CD4-positive, alpha-beta T cell (primary cell): ENCODE data around the gene SYT6. TPM values are rescaled to one million over a fixed set of nuclear protein-coding genes. Genes with fewer than 3 reads are reported as not detected.
"Not testable (repeated sequence)": the region's sequence is repeated elsewhere in the genome, so short reads cannot be mapped to it uniquely, and the experiment has no call there.

Source experiments
- ATAC-seq: fragments of 200-7000 bp; cut with Tn5 transposase; one replicate; pipeline ENCODE4 v1.10.0; 2022; ENCODE audit warnings: mild to moderate bottlenecking; ENCODE audit not compliant: poor library complexity
- CTCF ChIA-PET: fragments of 350-600 bp; sonication (Branson Sonifier 250); formaldehyde crosslinking; loops from one replicate; lab custom pipeline; 2021; ENCODE audit warnings: antibody characterized with exemption, inconsistent platforms; lab: Charles Lee
- POLR2A ChIA-PET: fragments of 350-600 bp; sonication (Branson Sonifier 250); formaldehyde crosslinking; loops from one replicate; lab custom pipeline; 2021; ENCODE audit warnings: antibody characterized with exemption, inconsistent platforms; lab: Charles Lee
- DNase-seq, 14 experiments: peaks; one replicate each; pipeline ENCODE4 v3.0.0-alpha.2; 2013 to 2020; ENCODE audit warnings: mixed read lengths in 2 of 14
- H3K27ac ChIP-seq, 2 donors: one replicate each; pipeline versions ENCODE4 v1.5.1 to v1.7.0; 2013; ENCODE audit warnings: low read length in 2 of 2, low read depth in 1 of 2, mild to moderate bottlenecking in 1 of 2
- H3K27me3 ChIP-seq, 2 experiments: 1 replicate in 1 of 2; 2 replicates in 1 of 2; pipeline versions ENCODE4 v1.6.1 to v1.7.0; 2013; ENCODE audit warnings: low read length in 2 of 2, control low read depth in 1 of 2, mild to moderate bottlenecking in 1 of 2, moderate library complexity in 1 of 2; ENCODE audit not compliant: insufficient read depth in 2 of 2, control insufficient read depth in 1 of 2
- H3K36me3 ChIP-seq: one replicate; pipeline ENCODE4 v1.6.1; 2013; ENCODE audit warnings: low read length, control low read depth; ENCODE audit not compliant: insufficient read depth
- H3K4me1 ChIP-seq: one replicate; pipeline ENCODE4 v1.6.1; 2013; ENCODE audit warnings: low read length, control low read depth; ENCODE audit not compliant: insufficient read depth
- H3K4me3 ChIP-seq: one replicate; pipeline ENCODE4 v1.5.1; 2013; ENCODE audit warnings: mild to moderate bottlenecking, low read length, moderate library complexity
- H3K9me3 ChIP-seq, 2 experiments: 1 replicate in 1 of 2; 2 replicates in 1 of 2; pipeline versions ENCODE4 v1.6.1 to v1.7.0; 2013; ENCODE audit warnings: low read length in 2 of 2, mild to moderate bottlenecking in 2 of 2, control low read depth in 1 of 2, moderate library complexity in 1 of 2; ENCODE audit not compliant: control insufficient read depth in 1 of 2, insufficient read depth in 1 of 2
- H3K27ac Mint-ChIP-seq: one replicate; pipeline ENCODE4 v1.8.0; 2020; ENCODE audit warnings: mixed read lengths
- H3K27me3 Mint-ChIP-seq: one replicate; pipeline ENCODE4 v1.8.0; 2021; ENCODE audit warnings: mixed read lengths
- H3K36me3 Mint-ChIP-seq: one replicate; pipeline ENCODE4 v1.8.0; 2021; ENCODE audit warnings: low read depth, mixed read lengths
- H3K4me1 Mint-ChIP-seq: one replicate; pipeline ENCODE4 v1.8.0; 2021; ENCODE audit warnings: low read depth, mixed read lengths
- H3K4me3 Mint-ChIP-seq: one replicate; pipeline ENCODE4 v1.8.0; 2020; ENCODE audit warnings: mild to moderate bottlenecking, mixed read lengths
- H3K9me3 Mint-ChIP-seq: one replicate; pipeline ENCODE4 v1.8.0; 2020; ENCODE audit warnings: mixed read lengths
- intact Hi-C, 2 experiments: fragments of 100-400 bp; cut with DNase I in 1 of 2; cut with micrococcal nuclease in 1 of 2; formaldehyde crosslinking; loops; one replicate each; pipeline versions ENCODE4 v1.15.1 to v1.9.0; 2023 to 2025; cut with DNase I, micrococcal nuclease
- total RNA-seq, 174 experiments: library from RNA in 2 of 174; stranded (reverse) in 2 of 174; gene quantifications; one replicate each; pipeline ENCODE4 v1.2.3 and lab custom pipeline; 2021 to 2026
- TF ChIP-seq, protein P1 (sequence below): fragments of 200-600 bp; IDR thresholded peaks from one replicate; pipeline ENCODE4 v1.8.0; 2022; ENCODE audit warnings: antibody characterized with exemption, mild to moderate bottlenecking

SYT6 gene
- total RNA-seq, 2 experiments from 2014 or later = not detected

DNA sequence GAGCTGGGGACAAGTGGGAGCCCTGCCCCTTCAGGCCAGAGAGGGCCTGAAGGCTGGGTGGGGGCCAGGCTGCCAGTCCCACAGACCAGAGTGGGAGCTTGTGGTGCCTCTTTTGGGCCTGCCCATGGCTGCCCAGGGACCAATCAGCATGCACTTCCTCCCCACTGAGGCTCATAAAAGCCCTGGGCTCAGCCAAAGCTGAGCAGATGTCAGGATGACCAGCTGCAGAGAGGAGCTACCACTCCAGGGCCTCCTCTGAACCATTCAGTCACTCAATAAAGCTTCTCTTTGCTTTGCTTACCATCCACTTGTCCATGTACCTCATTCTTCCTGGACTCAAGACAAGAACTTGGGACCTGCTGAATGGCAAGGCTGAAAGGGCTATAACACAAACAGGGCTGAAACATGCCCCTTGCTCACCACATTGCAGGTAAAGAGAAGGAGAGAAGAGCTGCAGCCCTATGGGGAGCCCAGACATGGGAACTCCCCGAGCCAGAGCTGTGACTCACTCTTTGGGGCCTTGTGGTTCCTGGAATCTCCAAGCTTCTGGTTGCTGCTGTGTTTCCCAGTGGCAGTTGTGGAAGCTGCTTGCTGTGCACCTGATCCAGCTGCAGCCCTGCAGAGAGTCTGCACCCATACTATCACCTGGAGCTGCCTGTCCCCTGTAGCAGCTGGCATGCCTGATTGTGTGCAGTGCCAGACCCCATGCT lies 92.4 kb downstream of the SYT6 start:
- Mint-ChIP-seq H3K27me3 (peaks cover 6% of the 10 kb centered on the region), H3K27ac (no peak overlapping the region)

GRCh38 chr1:114058236-114058635 lies 95.4 kb downstream of the SYT6 start:
- H3K27me3 Mint-ChIP-seq, intact Hi-C loops, H3K36me3 Mint-ChIP-seq, H3K27me3 ChIP-seq, H3K9me3 Mint-ChIP-seq, H3K4me3 Mint-ChIP-seq, CTCF ChIA-PET, ATAC-seq, POLR2A ChIA-PET, H3K4me1 Mint-ChIP-seq, H3K27ac Mint-ChIP-seq, H3K4me3 ChIP-seq, H3K4me1 ChIP-seq, H3K27ac ChIP-seq, H3K36me3 ChIP-seq, DNase-seq: not testable (repeated sequence)
- peaks cover 0 to 14% of the 10 kb centered on the region in 2 experiments for H3K9me3 ChIP-seq

More for the DNA sequence above, 92.4 kb downstream of the SYT6 start:
- ChIA-PET CTCF (no interaction called here), POLR2A (no interaction called here)
- intact Hi-C loops = no loop called here
- Histone ChIP-seq H3K27me3 (no peaks in the 10 kb centered on the region), H3K27ac (no peak overlapping the region), H3K4me3 (no peak overlapping the region), H3K9me3 (peaks cover 0 to 12% of the 10 kb centered on the region in 2 experiments), H3K4me1 (no peaks in the 10 kb centered on the region), H3K36me3 (no peaks in the 10 kb centered on the region)
- Mint-ChIP-seq H3K9me3 (no peaks in the 10 kb centered on the region), H3K4me1 (no peaks in the 10 kb centered on the region), H3K4me3 (no peak overlapping the region), H3K36me3 (no peaks in the 10 kb centered on the region)
- TF ChIP-seq, protein P1, sequence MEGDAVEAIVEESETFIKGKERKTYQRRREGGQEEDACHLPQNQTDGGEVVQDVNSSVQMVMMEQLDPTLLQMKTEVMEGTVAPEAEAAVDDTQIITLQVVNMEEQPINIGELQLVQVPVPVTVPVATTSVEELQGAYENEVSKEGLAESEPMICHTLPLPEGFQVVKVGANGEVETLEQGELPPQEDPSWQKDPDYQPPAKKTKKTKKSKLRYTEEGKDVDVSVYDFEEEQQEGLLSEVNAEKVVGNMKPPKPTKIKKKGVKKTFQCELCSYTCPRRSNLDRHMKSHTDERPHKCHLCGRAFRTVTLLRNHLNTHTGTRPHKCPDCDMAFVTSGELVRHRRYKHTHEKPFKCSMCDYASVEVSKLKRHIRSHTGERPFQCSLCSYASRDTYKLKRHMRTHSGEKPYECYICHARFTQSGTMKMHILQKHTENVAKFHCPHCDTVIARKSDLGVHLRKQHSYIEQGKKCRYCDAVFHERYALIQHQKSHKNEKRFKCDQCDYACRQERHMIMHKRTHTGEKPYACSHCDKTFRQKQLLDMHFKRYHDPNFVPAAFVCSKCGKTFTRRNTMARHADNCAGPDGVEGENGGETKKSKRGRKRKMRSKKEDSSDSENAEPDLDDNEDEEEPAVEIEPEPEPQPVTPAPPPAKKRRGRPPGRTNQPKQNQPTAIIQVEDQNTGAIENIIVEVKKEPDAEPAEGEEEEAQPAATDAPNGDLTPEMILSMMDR = no peak
- ATAC-seq (no peak), DNase-seq (no peak)

DNA sequence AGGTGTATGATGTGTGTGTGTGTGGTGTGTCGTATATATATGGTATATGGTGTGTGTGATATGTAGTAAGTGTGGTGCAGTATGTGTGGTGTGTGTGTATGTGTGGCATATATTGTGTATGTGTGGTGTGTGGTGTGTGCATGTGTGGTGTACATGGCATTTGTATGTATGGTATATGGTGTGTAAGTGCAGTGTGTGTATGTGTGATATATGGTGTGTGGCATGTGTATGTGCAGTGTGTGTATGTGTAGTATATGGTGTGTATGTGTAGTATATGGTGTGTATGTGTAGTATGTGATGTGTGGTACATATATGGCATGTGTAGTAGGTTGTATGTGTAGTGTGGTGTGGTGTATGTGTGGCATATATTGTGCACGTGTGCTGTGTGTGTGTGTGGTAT lies 99.5 kb downstream of the SYT6 start:
- Histone ChIP-seq H3K4me3 (no peak overlapping the region), H3K4me1 (no peaks in the 10 kb centered on the region), H3K27me3 (no peaks in the 10 kb centered on the region), H3K27ac (no peak overlapping the region), H3K36me3 (no peaks in the 10 kb centered on the region), H3K9me3 (peaks cover 0 to 3% of the 10 kb centered on the region in 2 experiments)
- ATAC-seq (no peak), DNase-seq (no peak)
- Mint-ChIP-seq H3K4me3 (no peak overlapping the region), H3K36me3 (no peaks in the 10 kb centered on the region), H3K27me3 (peaks cover 5% of the 10 kb centered on the region), H3K9me3 (peaks cover 2% of the 10 kb centered on the region), H3K27ac (no peak overlapping the region), H3K4me1 (no peaks in the 10 kb centered on the region)
- CTCF ChIA-PET = no interaction called here
- intact Hi-C loops = no loop called here
- POLR2A ChIA-PET = no interaction called here
- TF ChIP-seq, protein P1 = no peak

DNA sequence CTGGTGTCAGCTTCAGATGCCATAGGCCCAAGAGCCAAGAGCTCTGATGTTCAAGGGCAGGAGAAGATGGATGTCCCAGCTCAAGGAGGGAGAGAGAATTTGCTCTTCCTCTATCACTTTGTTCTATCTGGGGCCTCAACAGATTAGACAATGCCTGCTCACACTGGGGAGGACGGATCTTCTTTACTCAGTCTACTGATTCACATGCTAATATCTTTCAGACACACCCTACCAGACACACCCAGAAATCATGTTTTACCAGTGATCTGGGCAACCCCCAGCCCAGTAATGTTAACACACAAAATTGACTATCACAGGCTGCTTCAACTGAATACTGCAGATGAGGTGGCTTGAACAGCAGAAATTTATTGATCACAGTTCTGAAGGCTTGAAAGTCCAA lies 105.4 kb downstream of the SYT6 start:
- intact Hi-C loops = no loop called here
- Histone ChIP-seq H3K9me3 (no peaks in the 10 kb centered on the region), H3K27me3 (no peaks in the 10 kb centered on the region), H3K36me3 (no peaks in the 10 kb centered on the region), H3K4me3 (no peak overlapping the region), H3K4me1 (no peaks in the 10 kb centered on the region), H3K27ac (no peak overlapping the region)
- POLR2A ChIA-PET = no interaction called here
- CTCF ChIA-PET = no interaction called here
- Mint-ChIP-seq H3K36me3 (no peaks in the 10 kb centered on the region), H3K4me3 (no peak overlapping the region), H3K27ac (no peak overlapping the region), H3K27me3 (peaks cover 5% of the 10 kb centered on the region), H3K4me1 (no peaks in the 10 kb centered on the region), H3K9me3 (peaks cover 2% of the 10 kb centered on the region)
- TF ChIP-seq, protein P1 = no peak
- ATAC-seq (no peak), DNase-seq (no peak)
